ENCODE results near the gene CFL2.
"Not testable (repeated sequence)": the region's sequence is repeated elsewhere in the genome, so short reads cannot be mapped to it uniquely, and the experiment has no call there.

CFL2 gene

DNA sequence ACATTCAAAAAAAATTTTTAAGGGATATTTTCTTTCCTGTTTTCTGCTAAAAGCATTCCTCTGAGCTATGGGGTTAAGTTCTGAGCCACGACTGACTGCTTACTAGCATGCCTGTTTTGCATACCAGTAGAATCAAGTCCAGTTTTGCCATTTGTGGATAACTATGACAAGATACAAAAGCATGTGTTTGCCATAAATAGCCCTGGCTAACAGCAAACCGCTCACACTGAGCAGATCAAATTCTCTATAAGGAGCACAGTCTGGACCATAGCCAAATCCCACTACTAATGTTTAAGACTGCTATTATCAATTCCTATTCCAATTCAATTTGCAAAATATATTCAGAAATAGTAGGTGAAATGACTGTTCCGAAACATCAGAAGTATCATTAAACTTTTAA is 3.2 kb downstream of the CFL2 start:
- no peak for DNase-seq

DNA sequence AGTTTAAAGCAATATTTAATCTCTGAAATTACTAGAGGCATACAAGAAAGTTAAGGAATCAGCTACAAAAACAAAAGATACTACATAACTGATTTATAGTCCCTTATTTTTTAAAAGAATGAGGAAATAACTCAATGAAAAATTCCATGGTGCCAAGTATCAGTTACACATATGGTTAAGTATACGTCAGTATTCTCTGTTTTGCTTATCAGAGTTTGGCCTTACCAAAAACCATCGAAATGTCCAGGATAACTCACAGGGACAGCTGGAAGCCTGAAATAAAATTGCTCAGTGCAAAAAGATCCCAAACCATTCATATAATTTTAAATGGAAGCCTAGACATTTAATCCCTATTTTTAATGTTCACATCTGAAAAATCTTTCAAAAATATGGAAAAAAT is 3.6 kb downstream of the CFL2 start:
- no peak for DNase-seq

DNA sequence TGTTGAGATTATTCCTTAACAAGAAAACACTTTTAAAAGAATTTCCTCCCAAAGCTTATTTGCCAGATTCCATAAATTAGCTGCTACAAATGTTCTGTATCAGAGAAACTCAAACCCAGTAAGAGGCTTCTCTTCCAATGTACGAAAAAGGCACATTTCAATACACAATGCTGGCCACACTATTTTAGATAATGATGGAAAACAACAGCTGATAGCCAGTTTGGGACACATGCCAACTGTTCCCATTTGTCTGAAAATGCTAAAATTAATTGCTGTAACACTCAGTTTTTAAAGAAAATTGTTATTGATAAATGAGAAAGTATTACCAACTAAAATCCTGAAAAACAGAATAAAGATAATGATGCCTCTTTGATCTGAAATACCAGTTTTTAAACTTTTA is 4.4 kb downstream of the CFL2 start:
- DNase-seq: no peak

DNA sequence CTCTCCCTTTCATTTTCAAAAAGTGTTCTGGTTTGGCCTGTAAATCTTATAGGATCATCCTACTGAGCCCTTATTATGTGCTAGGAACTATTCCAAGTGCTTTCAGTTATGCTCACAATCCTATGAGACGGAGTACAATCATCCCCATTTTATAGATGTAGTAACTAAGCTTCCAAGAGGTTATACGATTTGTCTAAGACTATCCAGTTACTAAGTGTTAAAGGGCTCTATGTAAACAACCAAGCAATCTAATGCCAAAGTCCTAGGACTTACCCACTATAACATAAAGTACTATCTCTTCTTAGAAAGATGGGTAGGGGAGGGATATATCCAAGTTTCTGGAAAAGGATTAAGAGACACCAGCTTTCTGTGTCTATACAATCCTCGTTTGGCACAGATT is 6.7 kb downstream of the CFL2 start:
- no peak for DNase-seq

DNA sequence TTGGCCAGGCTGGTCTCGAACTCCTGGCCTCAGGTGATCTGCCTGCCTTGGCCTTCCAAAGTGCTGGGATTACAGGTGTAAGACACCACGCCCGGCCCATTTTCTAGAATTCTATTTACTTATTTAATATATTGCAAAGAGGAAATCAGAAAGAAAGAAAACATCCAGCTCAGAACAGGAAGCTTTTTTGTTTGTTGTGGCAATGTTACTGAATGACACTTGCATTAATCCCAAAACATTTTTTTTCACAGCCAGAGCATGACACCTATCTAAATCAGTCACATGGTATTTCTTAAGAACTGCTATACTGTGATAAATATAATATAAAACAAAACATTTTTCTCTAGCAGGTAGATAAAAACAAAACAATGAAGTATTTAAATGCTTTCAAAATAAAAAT is 12.6 kb downstream of the CFL2 start:
- no peak for DNase-seq

DNA sequence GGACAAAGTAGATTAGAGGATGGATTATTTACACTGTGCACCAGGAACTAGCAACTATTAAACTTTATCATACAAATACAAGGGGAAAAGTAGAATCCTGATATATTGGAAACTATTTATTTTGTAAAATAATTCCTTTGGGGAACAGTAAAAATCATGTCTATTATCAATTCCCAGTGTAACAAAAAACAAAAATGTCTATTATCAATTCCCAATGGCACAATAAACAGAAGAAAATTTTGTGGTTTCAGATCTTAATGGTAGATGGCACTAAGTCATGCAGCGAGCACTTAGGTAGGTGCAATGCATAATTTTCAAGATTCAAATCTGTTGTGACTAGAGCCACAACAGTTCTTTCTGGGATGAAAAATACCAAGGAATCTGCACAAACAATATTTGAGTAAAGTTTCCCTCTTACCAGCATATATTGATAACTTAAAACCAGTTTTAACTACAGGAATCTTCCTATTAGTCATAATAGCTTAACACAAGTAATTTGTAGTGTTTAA is 13.7 kb downstream of the CFL2 start:
- no peak for DNase-seq

DNA sequence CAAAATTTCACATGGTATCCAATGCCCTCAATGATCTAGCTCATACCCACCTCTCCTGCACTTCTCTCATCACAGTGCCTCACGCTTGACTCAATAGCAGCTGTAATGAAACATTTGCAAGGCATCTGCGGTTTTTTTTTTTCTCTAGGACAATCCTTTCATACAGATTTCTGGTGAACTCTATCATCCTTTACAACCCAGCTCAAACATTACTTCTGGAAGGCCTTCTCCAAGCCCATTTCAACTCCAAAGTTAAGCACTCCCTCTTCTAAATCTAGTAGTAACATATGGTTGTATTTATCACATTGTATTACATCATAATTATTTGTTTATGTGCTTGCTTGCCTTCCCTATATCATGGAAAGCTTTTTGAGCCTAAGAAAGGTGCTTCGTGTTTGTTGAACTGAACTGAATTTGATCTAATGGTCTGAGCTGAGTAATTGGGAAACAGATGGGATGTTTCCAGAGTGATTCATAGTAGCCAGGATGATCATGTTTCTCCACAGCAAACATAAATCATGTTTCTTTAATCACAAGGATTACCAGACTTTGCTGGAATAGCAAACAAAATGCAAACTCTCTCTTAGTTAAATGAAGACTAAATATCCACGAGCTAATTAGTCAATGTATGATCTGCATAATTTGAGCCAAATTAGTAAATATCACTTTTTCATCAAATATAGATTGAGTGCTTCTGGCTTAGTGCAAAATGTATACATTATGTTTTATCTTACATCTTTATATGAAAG is 14.3 kb downstream of the CFL2 start:
- DNase-seq: peak; percentile 52

DNA sequence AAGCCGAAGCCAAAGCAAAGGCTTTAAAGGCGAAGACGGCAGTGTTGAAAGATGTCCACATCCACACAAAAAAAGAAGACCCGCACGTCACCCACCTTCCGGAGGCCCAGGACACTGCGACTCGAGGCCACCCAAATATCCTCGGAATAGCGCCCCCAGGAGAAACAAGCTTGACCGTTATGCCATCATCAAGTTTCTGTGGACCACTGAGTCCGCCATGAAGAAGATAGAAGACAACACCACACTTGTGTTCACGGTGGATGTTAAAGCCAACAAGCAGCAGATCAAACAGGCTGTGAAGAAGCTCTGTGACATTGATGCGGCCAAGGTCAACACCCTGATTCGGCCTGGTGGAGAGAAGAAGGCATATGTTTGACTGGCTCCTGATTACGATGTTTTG is 20.2 kb downstream of the CFL2 start:
- not testable (repeated sequence) for DNase-seq

DNA sequence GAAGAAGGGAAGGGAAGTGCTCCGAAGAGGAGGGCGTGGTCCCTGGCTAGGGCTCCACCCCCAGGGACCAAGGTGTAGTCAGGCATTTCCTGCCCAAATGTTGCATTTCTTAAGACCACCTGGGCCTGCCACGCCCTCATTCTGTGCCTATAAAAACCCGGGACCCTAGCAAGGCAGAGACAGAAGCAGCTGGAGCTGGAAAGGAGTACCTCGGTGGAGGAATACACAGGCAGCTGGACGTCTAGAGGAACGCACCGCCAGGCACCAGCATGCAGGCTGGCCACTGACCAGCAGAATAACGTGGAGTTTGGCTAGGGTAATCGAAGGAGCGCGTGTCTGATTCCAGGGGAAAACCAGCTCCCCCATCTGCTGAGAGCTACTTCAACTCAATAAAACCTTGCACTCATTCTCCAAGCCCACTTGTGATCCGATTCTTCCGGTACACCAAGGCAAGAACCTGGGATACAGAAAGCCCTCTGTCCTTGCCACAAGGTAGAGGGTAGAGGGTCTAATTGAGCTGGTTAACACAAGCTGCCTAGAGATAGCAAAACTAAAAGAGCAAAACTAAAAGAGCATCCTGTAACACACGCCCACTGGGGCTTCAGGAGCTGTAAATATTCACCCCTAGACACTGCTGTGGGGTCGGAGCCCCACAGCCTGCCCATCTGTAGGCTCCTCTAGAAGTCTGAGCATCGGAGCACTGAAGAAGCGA is 21.0 kb downstream of the CFL2 start:
- no peak for DNase-seq

DNA sequence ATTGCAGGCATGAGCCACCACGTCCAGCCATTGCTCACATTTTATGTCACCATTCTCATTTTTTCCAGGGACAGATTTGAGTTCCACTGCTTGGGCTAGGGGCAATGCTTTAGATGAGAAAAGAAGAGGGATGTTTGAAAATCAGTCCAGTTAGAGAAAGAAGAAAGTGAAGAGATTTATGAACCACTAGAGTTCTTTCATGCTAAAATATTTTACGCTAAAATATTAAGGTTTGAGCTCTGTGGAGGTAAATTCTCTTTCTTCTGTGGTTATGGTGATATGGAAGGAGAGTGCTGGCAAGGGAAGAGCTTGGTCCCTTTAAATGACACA is 21.5 kb downstream of the CFL2 start:
- no peak for DNase-seq

DNA sequence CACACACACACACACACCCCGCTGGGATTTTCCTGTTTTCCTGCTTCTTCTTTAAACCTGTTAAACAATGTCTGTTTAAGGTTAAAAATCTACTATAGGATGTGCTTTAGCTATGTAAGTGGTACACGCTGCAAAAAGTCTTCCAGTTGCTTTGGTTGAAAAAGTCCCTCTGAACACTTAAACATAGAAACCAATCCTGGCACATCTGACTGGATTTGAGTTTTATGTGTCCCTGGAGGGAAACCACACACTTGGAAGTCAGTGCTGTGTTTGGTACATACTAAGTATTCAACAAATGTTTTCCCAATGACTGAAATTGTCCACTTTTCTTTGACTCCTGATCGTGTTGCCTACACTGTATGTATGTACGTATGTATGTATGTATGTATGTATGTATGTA is 22.0 kb downstream of the CFL2 start:
- DNase-seq: no peak

DNA sequence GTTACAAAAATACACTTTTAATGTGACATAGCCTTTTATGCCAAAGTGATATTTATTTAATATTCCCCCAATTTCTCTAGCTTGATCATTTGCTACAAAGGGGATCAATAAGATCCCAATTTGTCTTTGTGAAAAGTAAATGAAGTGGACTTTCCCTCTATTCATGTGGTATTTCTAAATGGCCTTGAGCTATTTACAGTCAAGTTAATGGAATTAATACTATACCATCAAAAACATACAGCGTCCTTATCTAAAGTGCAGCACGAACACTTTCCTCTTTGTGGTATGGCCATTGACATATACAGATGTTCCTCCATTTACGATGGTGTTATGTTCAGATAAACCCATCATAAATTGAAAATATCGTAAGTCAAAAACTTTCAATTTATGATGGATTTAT is 23.2 kb downstream of the CFL2 start:
- no peak for DNase-seq

DNA sequence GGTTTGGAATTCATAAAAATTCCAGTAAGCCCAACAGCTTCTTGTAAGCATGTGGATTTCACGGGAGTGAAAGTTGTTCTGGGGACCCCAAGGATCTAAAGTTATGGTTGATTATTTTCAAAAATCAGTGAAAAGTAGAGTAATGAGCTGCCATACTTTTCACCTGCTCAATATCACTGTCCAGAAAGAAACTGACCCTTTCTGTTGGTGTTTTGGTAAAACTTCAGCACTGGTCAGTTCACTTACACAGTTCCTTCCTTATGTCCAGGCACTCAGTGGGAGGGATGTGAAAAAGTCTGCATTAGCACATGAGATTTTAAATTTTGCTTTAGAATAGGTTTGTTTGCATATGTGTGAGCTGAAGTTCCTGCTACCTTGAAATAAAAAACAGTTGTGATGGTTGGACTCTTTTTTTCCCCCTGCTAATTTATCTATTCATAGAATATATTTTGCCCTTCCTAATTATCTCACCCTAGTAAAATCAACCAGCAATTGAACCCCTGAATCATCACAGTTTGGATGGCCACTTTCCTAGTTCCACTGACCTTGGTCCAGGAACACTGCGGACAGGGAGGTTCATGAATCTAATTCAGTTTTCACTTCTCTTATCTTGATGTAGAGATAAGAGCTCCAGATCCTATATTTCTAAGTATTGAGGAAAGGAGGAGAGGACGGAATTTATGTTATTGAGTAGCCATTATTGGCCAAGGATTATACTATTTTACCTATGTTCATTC is 25.8 kb downstream of the CFL2 start:
- no peak for DNase-seq

DNA sequence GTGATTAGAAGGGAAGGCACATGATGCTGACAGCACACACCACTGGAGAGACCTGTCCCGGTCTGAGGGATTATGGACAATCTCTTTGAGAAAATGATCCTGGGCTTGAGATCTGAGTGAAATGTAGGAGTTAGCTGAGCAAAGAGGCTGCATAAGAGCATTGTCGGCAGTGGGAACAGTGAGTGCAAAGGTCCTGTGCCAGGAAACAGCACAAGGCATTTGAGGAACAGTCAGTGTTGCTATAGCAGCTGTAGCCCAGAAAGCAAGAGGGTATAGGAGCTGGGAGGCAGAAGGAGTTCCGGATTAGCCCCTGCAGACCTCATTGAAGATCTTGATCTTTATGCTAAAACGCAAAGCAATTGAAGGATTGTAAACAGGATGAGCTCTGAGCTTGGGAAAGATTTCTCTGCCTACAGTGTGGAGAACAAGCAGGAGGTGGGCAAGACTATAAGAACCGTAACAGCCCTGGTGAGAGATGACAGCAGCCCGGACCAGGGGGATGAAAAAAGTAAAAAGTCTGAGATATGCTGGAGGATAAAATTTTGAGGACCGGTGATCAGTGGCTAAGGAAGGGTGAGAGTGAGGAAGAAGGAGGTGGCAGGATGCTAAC is 28.5 kb downstream of the CFL2 start:
- DNase-seq: no peak

DNA sequence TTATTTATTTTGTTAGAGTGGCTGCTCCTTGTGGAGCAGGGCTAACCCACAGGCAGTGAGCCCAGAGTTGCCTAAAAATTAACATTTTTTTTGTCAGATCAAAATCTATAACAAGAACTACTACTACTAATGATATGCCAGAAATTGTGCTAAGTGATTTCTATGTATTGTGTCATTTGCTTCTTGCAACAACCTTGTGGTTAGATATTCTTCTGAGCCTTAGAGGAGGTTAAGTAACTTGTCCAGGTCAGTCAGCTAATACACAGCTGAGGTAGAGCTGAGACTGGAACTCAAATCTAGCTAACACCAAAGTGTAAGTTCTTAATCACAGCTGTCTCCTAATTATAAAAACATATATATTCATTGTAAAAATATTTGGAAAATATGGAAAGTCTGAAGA is 29.8 kb downstream of the CFL2 start:
- DNase-seq: no peak

DNA sequence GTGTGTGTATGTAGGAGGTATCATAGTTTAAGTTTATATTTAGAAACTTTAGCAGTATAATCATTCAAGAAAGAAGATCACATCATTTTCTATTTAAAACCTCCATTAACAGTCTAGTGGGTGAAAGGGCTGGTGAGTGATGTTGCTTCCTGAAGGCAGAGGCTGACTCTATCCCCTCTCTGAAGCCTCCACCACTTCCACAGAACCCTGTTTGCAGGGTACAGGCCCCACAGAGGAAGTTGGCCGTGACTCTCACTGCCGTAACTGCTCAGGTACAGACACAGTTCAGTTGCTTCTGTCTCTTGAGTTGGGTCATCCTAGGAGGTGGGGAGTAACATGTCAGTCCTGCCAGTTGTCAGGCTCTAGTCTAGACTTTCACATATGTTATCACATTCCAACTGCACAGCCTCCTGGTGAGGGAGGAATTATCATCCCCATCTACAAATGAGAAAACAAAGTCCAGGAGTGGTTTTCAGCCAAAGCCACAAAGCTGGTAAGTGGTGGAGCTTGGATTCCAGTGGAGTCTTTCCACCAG is 31.5 kb downstream of the CFL2 start:
- DNase-seq: no peak

DNA sequence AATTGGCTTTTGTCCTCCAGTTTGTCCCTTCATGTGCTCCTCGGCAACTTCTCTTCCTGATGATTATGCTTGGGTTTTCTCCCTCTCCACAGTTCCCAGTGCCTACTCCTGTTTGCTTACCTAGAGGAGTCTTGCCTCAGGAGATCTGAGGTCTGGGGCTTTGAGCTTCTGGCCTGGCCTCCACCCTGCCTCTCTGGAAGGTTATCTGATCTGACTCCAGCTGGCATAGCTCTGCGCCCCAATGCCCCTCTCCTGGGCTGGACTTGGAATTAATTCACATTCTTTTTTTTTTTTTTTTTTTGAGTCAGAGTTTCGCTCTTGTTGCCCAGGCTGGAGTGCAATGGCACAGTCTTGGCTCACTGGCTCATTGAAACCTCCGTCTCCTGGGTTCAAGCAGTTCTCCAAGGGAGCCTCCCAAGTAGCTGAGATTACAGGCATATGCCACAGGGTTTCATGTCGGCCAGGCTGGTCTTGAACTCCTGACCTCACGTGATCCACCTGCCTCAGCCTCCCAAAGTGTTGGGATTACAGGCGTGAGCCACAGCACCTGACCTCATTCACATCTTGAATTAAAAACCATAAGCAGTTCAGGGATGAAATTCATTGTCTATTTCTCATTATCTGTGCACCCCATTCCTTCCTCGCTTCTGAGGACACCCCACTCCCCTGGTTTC is 33.5 kb downstream of the CFL2 start:
- DNase-seq: no peak

DNA sequence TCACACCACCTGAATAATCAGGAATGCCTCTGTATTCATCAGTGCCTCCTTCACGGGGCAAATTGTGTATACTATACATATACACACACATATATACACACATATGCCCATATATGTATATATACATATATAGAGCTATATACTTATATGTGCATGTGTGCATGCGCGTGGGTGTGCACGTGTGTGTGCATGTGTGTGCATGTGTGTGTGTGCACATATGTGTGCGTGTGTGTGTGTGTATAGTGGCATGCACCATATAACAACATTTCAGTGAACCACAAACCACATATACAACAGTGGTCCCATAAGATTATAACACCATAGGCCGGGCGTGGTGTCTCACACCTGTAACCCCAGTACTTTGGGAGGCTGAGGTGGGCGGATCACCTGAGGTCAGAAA is 35.7 kb downstream of the CFL2 start:
- no peak for DNase-seq

DNA sequence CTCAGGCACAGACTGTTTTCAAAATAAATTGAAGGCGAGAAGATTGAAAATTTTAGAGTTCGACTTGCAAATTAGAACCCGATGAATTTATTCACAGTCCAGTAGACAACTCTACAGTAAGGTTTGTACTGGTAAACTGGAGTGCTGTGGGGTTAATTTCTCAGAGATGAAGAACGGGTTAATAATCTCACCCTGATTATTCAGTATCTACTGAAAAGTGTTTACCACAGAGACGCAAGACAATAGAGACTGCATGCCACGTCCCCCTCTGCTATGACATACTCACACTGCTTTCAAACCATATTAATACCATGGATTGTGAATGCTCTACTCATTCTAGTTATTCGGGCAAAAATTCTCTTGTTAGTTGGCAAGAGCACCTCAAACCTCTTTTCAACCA is 36.1 kb downstream of the CFL2 start:
- DNase-seq: no peak

DNA sequence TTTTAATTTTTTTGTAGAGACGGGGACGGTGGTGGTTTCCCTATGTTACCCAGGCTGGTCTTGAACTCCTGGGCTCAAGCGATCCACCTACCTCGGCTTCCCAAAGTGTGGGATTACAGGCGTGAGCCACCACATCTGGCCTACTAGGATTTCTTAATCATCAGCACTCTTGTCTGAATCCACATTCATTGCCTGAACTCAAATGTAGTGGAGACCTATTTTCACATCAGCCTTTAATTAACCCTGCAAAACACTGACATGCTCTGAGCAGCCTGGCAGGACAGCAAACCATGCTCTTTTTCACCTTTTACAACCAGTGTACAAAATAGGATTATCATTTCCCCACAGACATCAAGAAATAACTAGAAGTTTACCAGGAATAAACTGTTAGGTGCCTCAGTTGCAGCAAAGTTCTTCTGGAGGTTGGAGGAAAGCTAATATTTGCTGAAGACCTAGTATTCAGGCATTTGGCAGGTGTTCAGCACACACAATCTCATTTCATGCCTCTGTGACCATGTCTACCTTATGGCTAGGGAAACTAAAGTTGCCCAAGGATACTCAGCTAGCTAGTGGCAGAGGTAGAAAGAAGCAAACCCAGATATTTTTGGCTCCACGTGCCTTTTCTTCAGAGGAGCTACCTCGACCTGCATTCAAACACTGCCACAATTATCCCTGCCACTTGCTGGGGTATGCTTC is 37.7 kb downstream of the CFL2 start:
- DNase-seq: no peak

DNA sequence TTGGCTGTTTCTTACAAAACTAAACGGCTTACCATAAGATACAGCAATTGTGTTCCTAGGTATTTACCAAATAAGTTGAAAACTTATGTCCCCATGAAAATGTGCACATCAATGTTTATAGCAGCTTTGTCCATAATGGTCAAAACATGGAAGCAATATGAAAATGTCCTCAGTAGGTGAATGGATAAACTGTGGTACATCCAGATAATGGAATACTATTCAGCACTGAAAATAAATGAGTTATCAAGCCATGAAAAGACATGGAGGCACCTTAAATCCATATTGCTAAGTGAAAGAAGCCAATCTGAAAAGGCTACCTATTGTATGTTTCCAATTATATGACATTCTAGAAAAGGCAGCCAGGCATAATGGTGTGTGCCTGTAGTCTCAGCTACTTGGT is 40.7 kb downstream of the CFL2 start:
- no peak for DNase-seq

DNA sequence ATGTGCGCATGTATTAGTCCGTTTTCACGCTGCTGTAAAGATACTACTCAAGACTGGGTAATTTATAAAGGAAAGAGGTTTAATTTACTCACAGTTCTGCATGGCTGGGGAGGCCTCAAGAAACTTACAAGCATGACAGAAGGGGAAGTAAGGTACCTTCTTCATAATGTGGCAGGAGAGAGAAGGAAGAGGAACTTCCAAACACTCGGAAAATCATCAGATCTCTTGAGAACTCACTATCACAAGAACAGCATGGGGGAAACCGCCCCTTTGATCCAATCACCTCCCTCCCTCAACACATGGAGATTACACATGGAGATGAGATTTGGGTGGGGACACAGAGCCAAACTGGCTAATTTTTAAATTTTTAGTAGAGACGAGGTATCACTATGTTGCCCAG is 42.7 kb downstream of the CFL2 start:
- DNase-seq: no peak
